GM21526 (cell line): ENCODE measurements around the gene WNT7A.
"Not testable (repeated sequence)": the region's sequence is repeated elsewhere in the genome, so short reads cannot be mapped to it uniquely, and the experiment has no call there.

Experiments
- ATAC-seq: cut with Tn5 transposase; IDR thresholded peaks from one replicate; pipeline ENCODE4 v1.9.1; 2021; ENCODE audit warnings: moderate library complexity; ENCODE audit not compliant: unreplicated experiment, low FRiP score

Gene WNT7A

GRCh38 chr3:13879946-13880810 is at the start of gene WNT7A:
Gene WNT7A (minus strand): TSS chr3:13880071. CDS start chr3:13879816, 255 bp downstream.
- no peak for ATAC-seq

GRCh38 chr3:13928741-13929140 is 48.9 kb upstream of the WNT7A start:
- ATAC-seq, result not testable (repeated sequence)

- no peak for ATAC-seq
Measured at GRCh38 chr3:13927295-13927694, 47.4 kb upstream of the WNT7A start.

- ATAC-seq, result no peak
Measured at GRCh38 chr3:13916375-13916774, 36.5 kb upstream of the WNT7A start.

- no peak for ATAC-seq
Measured at GRCh38 chr3:13902648-13903238, 22.9 kb upstream of the WNT7A start.

GRCh38 chr3:13901935-13902584 is 22.2 kb upstream of the WNT7A start:
- no peak for ATAC-seq

GRCh38 chr3:13898346-13898745 is 18.5 kb upstream of the WNT7A start:
- no peak for ATAC-seq

- ATAC-seq, result peak; percentile 54
Measured at GRCh38 chr3:13896473-13897154, 16.7 kb upstream of the WNT7A start.

GRCh38 chr3:13895155-13896105 is 15.6 kb upstream of the WNT7A start:
- ATAC-seq, result peak; percentile 95

- ATAC-seq, result no peak
Measured at GRCh38 chr3:13894807-13895154, 14.9 kb upstream of the WNT7A start.

- no peak for ATAC-seq
Measured at GRCh38 chr3:13894096-13894806, 14.4 kb upstream of the WNT7A start.

GRCh38 chr3:13892304-13892703 is 12.4 kb upstream of the WNT7A start:
- ATAC-seq, result no peak

- ATAC-seq, result no peak
Measured at GRCh38 chr3:13891492-13892073, 11.7 kb upstream of the WNT7A start.

GRCh38 chr3:13891017-13891392 is 11.1 kb upstream of the WNT7A start:
- ATAC-seq, result no peak

GRCh38 chr3:13890377-13891016 is 10.6 kb upstream of the WNT7A start:
- no peak for ATAC-seq

GRCh38 chr3:13888576-13888975 is 8.7 kb upstream of the WNT7A start:
- no peak for ATAC-seq

GRCh38 chr3:13887495-13888300 is 7.8 kb upstream of the WNT7A start:
- ATAC-seq, result no peak
